SU-DHL-6 (cell line): ENCODE data around the gene FANCC.

ENCODE experiments used
- H2AFZ ChIP-seq: fragments of 200-600 bp; sonication (generic); 2 replicates; pipeline ENCODE4 v1.6.1; 2014; ENCODE audit warnings: low read depth, mild to moderate bottlenecking, moderate library complexity, mixed read lengths, antibody characterized with exemption, low read length; ENCODE audit not compliant: severe bottlenecking
- H3F3A ChIP-seq: fragments of 200-600 bp; shearing (Covaris generic); 2 replicates; pipeline ENCODE4 v1.6.0; 2016; ENCODE audit warnings: antibody characterized with exemption, mild to moderate bottlenecking; ENCODE audit not compliant: insufficient read depth
- H3K27ac ChIP-seq: fragments of 200-600 bp; sonication (generic); 2 replicates; pipeline ENCODE4 v1.5.1; 2016; ENCODE audit warnings: low read depth, mild to moderate bottlenecking, low read length, moderate library complexity, mixed read lengths
- H3K27me3 ChIP-seq: fragments of 200-600 bp; sonication (generic), shearing (Covaris generic); 2 replicates; pipeline ENCODE4 v1.6.0; 2014; ENCODE audit warnings: mild to moderate bottlenecking, low read length
- H3K36me3 ChIP-seq: fragments of 200-600 bp; sonication (generic); 2 replicates; pipeline ENCODE4 v1.6.1; 2014; ENCODE audit warnings: mild to moderate bottlenecking, low read length, mixed read lengths
- H3K4me2 ChIP-seq: fragments of 300-600, 200-600 bp; shearing (Covaris generic), sonication (generic); 2 replicates; pipeline ENCODE4 v1.6.0; 2014; ENCODE audit warnings: low read length, low read depth, mild to moderate bottlenecking; ENCODE audit not compliant: poor library complexity, severe bottlenecking
- H3K4me3 ChIP-seq: fragments of 200-600 bp; sonication (generic); 2 replicates; pipeline ENCODE4 v1.5.1; 2014; ENCODE audit warnings: antibody characterized with exemption, low read length, mild to moderate bottlenecking, mixed read lengths; ENCODE audit not compliant: insufficient read depth, poor library complexity, severe bottlenecking
- H3K79me2 ChIP-seq: fragments of 200-600 bp; sonication (generic); 2 replicates; pipeline ENCODE4 v1.6.1; 2014; ENCODE audit warnings: mild to moderate bottlenecking, low read length, moderate library complexity; ENCODE audit not compliant: insufficient read depth
- H3K9ac ChIP-seq: fragments of 200-600 bp; sonication (generic); 2 replicates; pipeline ENCODE4 v1.7.0; 2014; ENCODE audit warnings: mild to moderate bottlenecking, low read length
- H3K9me2 ChIP-seq: fragments of 200-600 bp; sonication (generic); replicated peaks from 2 replicates; pipeline ENCODE4 v1.6.1; 2014; ENCODE audit warnings: low read length; ENCODE audit not compliant: insufficient read depth
- H3K9me3 ChIP-seq: fragments of 200-600 bp; sonication (generic); 2 replicates; pipeline ENCODE4 v1.6.1; 2014; ENCODE audit warnings: low read length, mixed read lengths; ENCODE audit not compliant: insufficient read depth
- H4K20me1 ChIP-seq: fragments of 200-600 bp; sonication (generic); 2 replicates; pipeline ENCODE4 v1.6.1; 2014; ENCODE audit warnings: low read depth, mild to moderate bottlenecking, antibody characterized with exemption, low read length, moderate library complexity, mixed read lengths
- CTCF ChIP-seq: fragments of 200-600 bp; sonication (generic); IDR thresholded peaks from one replicate; pipeline ENCODE4 v1.5.1; 2017; ENCODE audit warnings: antibody characterized with exemption, mild to moderate bottlenecking, low read length, moderate library complexity; ENCODE audit not compliant: insufficient read depth, poor library complexity, severe bottlenecking
- EZH2phosphoT487 ChIP-seq: fragments of 200-600 bp; sonication (generic), shearing (Covaris generic); conservative IDR thresholded peaks from 2 replicates; pipeline ENCODE4 v1.6.1; 2018; ENCODE audit warnings: mild to moderate bottlenecking, antibody characterized with exemption, low read length, moderate library complexity, mixed read lengths

The FANCC gene

GRCh38 chr9:95096807-95097206 is 220.7 kb downstream of the FANCC start:
- TF ChIP-seq EZH2phosphoT487: no peak
- TF ChIP-seq CTCF: no peak
- H3K9ac ChIP-seq: no peak overlapping the region
- no peaks in the 10 kb centered on the region for H3F3A ChIP-seq

GRCh38 chr9:95096381-95096780 is 221.1 kb downstream of the FANCC start:
- H3K4me3 ChIP-seq: no peak overlapping the region
- H3K9ac ChIP-seq: no peak overlapping the region
- H2AFZ ChIP-seq: no peak overlapping the region
- H3K9me2 ChIP-seq: no peaks in the 10 kb centered on the region
- H3K4me2 ChIP-seq: no peak overlapping the region
- TF ChIP-seq CTCF: no peak
- no peak for TF ChIP-seq EZH2phosphoT487
- H3F3A ChIP-seq: no peaks in the 10 kb centered on the region
- no peaks in the 10 kb centered on the region for H3K9me3 ChIP-seq
- H3K27me3 ChIP-seq: no peaks in the 10 kb centered on the region
- H3K79me2 ChIP-seq: no peaks in the 10 kb centered on the region
- no peaks in the 10 kb centered on the region for H3K36me3 ChIP-seq
- H3K27ac ChIP-seq: no peak overlapping the region
- no peaks in the 10 kb centered on the region for H4K20me1 ChIP-seq

More at GRCh38 chr9:95096807-95097206, 220.7 kb downstream of the FANCC start:
- Histone ChIP-seq H3K9me2 (no peaks in the 10 kb centered on the region), H3K4me2 (no peak overlapping the region), H3K4me3 (no peak overlapping the region), H3K9me3 (no peaks in the 10 kb centered on the region), H2AFZ (no peak overlapping the region), H3K36me3 (no peaks in the 10 kb centered on the region), H3K79me2 (no peaks in the 10 kb centered on the region), H3K27me3 (no peaks in the 10 kb centered on the region), H4K20me1 (no peaks in the 10 kb centered on the region), H3K27ac (no peak overlapping the region)

DNA sequence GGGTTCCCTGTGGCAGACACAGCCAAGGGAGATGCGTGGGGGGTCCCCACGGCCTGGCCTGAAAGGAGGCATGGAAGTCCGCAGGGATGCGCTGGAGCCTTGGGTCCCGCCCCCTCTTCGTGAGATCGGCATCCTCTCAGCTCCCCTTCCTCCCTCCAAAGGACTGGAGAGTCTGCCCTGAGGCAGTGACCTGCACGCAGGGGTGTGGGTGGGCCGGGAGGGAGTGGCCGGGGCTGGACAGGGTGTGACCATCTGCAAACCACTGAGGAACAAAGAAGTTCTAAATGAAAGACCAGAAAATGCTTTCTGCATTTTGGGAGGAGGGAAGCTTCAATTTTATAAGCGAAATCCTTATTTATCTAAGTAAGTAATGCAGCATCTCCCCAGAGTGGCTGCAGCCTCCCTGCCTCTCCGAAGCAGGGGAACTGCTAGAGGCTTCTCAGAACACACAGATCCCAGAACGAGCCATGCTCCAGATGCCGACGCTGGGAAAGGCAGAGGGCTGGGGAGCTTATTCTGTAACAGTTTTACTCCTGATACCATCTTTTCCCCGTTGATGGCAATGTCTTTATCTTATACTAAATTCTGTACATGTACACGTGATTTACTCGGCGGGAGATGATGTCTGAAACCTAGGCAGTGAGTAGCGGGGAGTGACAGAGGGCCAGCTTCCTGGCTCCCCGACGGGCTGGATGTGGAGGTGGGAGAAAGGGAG is 221.7 kb downstream of the FANCC start:
- TF ChIP-seq CTCF (no peak), EZH2phosphoT487 (no peak)
- no peaks in the 10 kb centered on the region for H3K36me3 ChIP-seq

More for the DNA sequence above, 221.7 kb downstream of the FANCC start:
- no peak overlapping the region for H3K27ac ChIP-seq
- no peaks in the 10 kb centered on the region for H4K20me1 ChIP-seq
- no peak overlapping the region for H3K4me2 ChIP-seq
- no peak overlapping the region for H2AFZ ChIP-seq
- no peaks in the 10 kb centered on the region for H3K9me3 ChIP-seq
- no peak overlapping the region for H3K9ac ChIP-seq
- H3K9me2 ChIP-seq: no peaks in the 10 kb centered on the region
- no peaks in the 10 kb centered on the region for H3F3A ChIP-seq
- H3K4me3 ChIP-seq: no peak overlapping the region
- H3K27me3 ChIP-seq: no peaks in the 10 kb centered on the region
- H3K79me2 ChIP-seq: no peaks in the 10 kb centered on the region
